Sigmoid colon (tissue), 4 donors: Measurements from ENCODE around the gene ATXN1L.

Experiments used
- EP300 ChIP-seq, 4 donors: sonication (generic); formaldehyde crosslinking; IDR thresholded peaks; one replicate each; pipeline ENCODE4 v1.6.1; 2017; ENCODE audit warnings: antibody characterized with exemption in 4 of 4
- POLR2A ChIP-seq, 2 donors: fragments of 450-650 bp; IDR thresholded peaks; one replicate each; pipeline ENCODE4 v1.6.1; 2016; ENCODE audit warnings: antibody characterized with exemption in 2 of 2, mild to moderate bottlenecking in 2 of 2, moderate library complexity in 2 of 2
- POLR2AphosphoS5 ChIP-seq, 4 donors: sonication (generic); formaldehyde crosslinking; IDR thresholded peaks; one replicate each; pipeline ENCODE4 v1.6.1; 2017; ENCODE audit warnings: antibody characterized with exemption in 4 of 4
- TF ChIP-seq, protein P1 (sequence below), 4 experiments: fragments of 450-650 bp in 3 of 4; fragments of 200-600 bp in 1 of 4; IDR thresholded peaks; one replicate each; pipeline ENCODE4 v1.5.1; 2016 to 2019; ENCODE audit warnings: antibody characterized with exemption in 4 of 4, mild to moderate bottlenecking in 3 of 4, moderate library complexity in 2 of 4

- TF ChIP-seq POLR2A (IDR thresholded peaks at IDR 0.05) (no peak), EP300 (IDR thresholded peaks at IDR 0.05) (no peak), POLR2AphosphoS5 (IDR thresholded peaks at IDR 0.05) (no peak)
- TF ChIP-seq, protein P1, sequence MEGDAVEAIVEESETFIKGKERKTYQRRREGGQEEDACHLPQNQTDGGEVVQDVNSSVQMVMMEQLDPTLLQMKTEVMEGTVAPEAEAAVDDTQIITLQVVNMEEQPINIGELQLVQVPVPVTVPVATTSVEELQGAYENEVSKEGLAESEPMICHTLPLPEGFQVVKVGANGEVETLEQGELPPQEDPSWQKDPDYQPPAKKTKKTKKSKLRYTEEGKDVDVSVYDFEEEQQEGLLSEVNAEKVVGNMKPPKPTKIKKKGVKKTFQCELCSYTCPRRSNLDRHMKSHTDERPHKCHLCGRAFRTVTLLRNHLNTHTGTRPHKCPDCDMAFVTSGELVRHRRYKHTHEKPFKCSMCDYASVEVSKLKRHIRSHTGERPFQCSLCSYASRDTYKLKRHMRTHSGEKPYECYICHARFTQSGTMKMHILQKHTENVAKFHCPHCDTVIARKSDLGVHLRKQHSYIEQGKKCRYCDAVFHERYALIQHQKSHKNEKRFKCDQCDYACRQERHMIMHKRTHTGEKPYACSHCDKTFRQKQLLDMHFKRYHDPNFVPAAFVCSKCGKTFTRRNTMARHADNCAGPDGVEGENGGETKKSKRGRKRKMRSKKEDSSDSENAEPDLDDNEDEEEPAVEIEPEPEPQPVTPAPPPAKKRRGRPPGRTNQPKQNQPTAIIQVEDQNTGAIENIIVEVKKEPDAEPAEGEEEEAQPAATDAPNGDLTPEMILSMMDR (IDR thresholded peaks at IDR 0.05): no peak
Measured at GRCh38 chr16:71899171-71899570, 53.4 kb downstream of the ATXN1L start.
